ENCODE measurements around the gene CFAP58. TPM values are rescaled to one million over a fixed set of nuclear protein-coding genes. Genes with fewer than 3 reads are reported as not detected.
"Not testable (repeated sequence)": the region's sequence is repeated elsewhere in the genome, so short reads cannot be mapped to it uniquely, and the experiment has no call there.

The CFAP58 gene
- total and polyA plus RNA-seq, 3 experiments from 2014 or later, result 0.07 TPM; not detected in 2

DNA sequence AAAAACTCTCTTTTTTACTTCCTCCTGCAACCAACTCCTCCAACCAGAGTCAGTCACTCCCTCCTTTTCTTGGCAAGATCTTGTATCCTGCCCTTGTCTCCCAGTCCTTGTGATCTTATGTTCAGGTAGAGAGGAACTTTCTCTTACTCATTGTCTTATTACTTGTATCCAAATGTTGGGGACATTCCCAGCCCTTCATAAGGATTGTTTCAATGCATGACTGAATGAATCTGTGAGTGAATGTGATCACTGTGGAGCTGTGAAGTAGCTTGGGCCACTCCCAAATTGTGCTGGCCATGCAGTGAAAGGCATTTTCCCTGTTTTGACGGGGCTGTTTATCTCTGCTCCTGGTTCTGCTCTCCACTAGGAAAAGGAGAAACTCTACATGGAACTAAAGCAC is 93.7 kb downstream of the CFAP58 start:
- Mint-ChIP-seq H3K27ac (no peak overlapping the region), H3K4me3 (no peak overlapping the region)

GRCh38 chr10:104447906-104448305 is 94.3 kb downstream of the CFAP58 start:
- no peak for DNase-seq
- no peaks in the 10 kb centered on the region for H3K36me3 Mint-ChIP-seq
- no peaks in the 10 kb centered on the region for H3K36me3 ChIP-seq (ENCODE audit: insufficient read depth, low read length)
- no peak overlapping the region for H3K4me3 Mint-ChIP-seq
- no peak overlapping the region for H3K27ac ChIP-seq (ENCODE audit: low read depth, low read length)
- H3K27ac Mint-ChIP-seq, result no peak overlapping the region
- ChIA-PET CTCF (no interaction called here), POLR2A (no interaction called here)
- H3K27me3 Mint-ChIP-seq, result peaks cover 1 to 41% of the 10 kb centered on the region in 2 donors
- no peaks in the 10 kb centered on the region for H3K4me1 Mint-ChIP-seq
- no peaks in the 10 kb centered on the region for H3K9me3 ChIP-seq (ENCODE audit: low read length)
- no peak overlapping the region for H3K4me3 ChIP-seq (ENCODE audit: low read length)
- H3K4me1 ChIP-seq (ENCODE audit: insufficient read depth, low read length), result no peaks in the 10 kb centered on the region
- H3K9me3 Mint-ChIP-seq, result no peaks in the 10 kb centered on the region
- no peaks in the 10 kb centered on the region for H3K27me3 ChIP-seq (ENCODE audit: insufficient read depth, low read length, poor library complexity, severe bottlenecking)

More for the DNA sequence above, 93.7 kb downstream of the CFAP58 start:
- H3K9me3 ChIP-seq (ENCODE audit: low read length), result no peaks in the 10 kb centered on the region
- POLR2A ChIA-PET, result no interaction called here
- H3K27me3 Mint-ChIP-seq, result peaks cover 1 to 39% of the 10 kb centered on the region in 2 donors
- no peak for DNase-seq
- H3K9me3 Mint-ChIP-seq, result no peaks in the 10 kb centered on the region
- no peaks in the 10 kb centered on the region for H3K4me1 Mint-ChIP-seq
- no peak overlapping the region for H3K27ac ChIP-seq (ENCODE audit: low read depth, low read length)
- H3K36me3 Mint-ChIP-seq, result no peaks in the 10 kb centered on the region
- no peaks in the 10 kb centered on the region for H3K4me1 ChIP-seq (ENCODE audit: insufficient read depth, low read length)
- no peaks in the 10 kb centered on the region for H3K36me3 ChIP-seq (ENCODE audit: insufficient read depth, low read length)
- no peaks in the 10 kb centered on the region for H3K27me3 ChIP-seq (ENCODE audit: insufficient read depth, low read length, poor library complexity, severe bottlenecking)
- CTCF ChIA-PET, result no interaction called here
- no peak overlapping the region for H3K4me3 ChIP-seq (ENCODE audit: low read length)

DNA sequence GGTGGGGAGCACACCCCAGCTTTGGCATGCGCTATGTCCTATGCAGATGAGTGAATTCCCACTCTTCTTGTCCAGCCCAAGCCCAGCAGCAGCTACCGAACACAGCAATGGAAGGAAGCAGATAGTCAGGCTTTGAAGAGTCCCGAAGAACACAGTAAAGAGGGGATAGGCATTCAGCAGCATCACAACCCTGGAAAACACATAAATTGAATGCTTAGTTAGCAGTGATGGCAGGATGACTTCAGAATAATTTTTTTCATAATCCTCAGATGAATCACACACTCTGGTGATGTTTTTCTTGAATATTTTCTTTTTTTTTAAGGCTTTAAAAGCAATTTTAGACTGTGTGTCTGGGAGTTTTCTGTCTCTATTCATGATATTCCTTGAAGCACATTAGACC is 95.8 kb downstream of the CFAP58 start:
- Mint-ChIP-seq H3K27ac (no peak overlapping the region), H3K36me3 (no peaks in the 10 kb centered on the region), H3K4me3 (no peak overlapping the region), H3K9me3 (no peaks in the 10 kb centered on the region), H3K27me3 (peaks cover 1 to 41% of the 10 kb centered on the region in 2 donors), H3K4me1 (no peaks in the 10 kb centered on the region)
- no peak for DNase-seq
- no peak overlapping the region for H3K4me3 ChIP-seq (ENCODE audit: low read length)
- ChIA-PET POLR2A (no interaction called here), CTCF (no interaction called here)
- H3K9me3 ChIP-seq (ENCODE audit: low read length), result no peaks in the 10 kb centered on the region
- no peaks in the 10 kb centered on the region for H3K36me3 ChIP-seq (ENCODE audit: insufficient read depth, low read length)
- H3K27me3 ChIP-seq (ENCODE audit: insufficient read depth, low read length, poor library complexity, severe bottlenecking), result no peaks in the 10 kb centered on the region
- no peak overlapping the region for H3K27ac ChIP-seq (ENCODE audit: low read depth, low read length)
- H3K4me1 ChIP-seq (ENCODE audit: insufficient read depth, low read length), result no peaks in the 10 kb centered on the region

DNA sequence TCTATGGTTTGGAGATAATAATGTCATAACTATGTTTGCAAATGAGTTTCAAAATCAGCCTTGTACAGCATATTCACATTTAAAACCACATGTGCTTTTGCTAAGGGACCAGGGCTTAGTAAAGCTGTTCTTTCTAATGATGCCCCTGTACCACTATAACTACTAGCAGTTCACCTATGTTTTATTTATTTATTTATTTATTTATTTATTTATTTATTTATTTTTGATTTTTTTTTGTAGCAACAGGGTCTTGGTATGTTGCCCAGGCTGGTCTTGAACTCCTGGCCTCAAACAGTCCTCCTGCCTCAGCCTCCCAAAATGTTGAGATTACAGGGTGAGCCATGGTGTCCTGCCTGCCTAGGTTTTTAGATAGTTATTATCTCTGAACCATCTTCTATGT is 96.9 kb downstream of the CFAP58 start:
- no peak for DNase-seq
- H3K27ac ChIP-seq (ENCODE audit: low read depth, low read length), result no peak overlapping the region
- no peak overlapping the region for H3K4me3 ChIP-seq (ENCODE audit: low read length)
- H3K4me1 ChIP-seq (ENCODE audit: insufficient read depth, low read length), result no peaks in the 10 kb centered on the region
- ChIA-PET POLR2A (no interaction called here), CTCF (no interaction called here)
- H3K4me1 Mint-ChIP-seq, result no peaks in the 10 kb centered on the region
- H3K9me3 Mint-ChIP-seq, result no peaks in the 10 kb centered on the region
- no peaks in the 10 kb centered on the region for H3K9me3 ChIP-seq (ENCODE audit: low read length)
- H3K36me3 Mint-ChIP-seq, result no peaks in the 10 kb centered on the region
- peaks cover 1 to 39% of the 10 kb centered on the region in 2 donors for H3K27me3 Mint-ChIP-seq
- no peaks in the 10 kb centered on the region for H3K27me3 ChIP-seq (ENCODE audit: insufficient read depth, low read length, poor library complexity, severe bottlenecking)
- no peak overlapping the region for H3K4me3 Mint-ChIP-seq
- H3K36me3 ChIP-seq (ENCODE audit: insufficient read depth, low read length), result no peaks in the 10 kb centered on the region
- H3K27ac Mint-ChIP-seq, result no peak overlapping the region

GRCh38 chr10:104450954-104451353 is 97.3 kb downstream of the CFAP58 start:
- Histone ChIP-seq H3K27ac (ENCODE audit: low read depth, low read length) (no peak overlapping the region), H3K4me1 (ENCODE audit: insufficient read depth, low read length) (no peaks in the 10 kb centered on the region), H3K4me3 (ENCODE audit: low read length) (no peak overlapping the region), H3K9me3 (ENCODE audit: low read length) (no peaks in the 10 kb centered on the region), H3K27me3 (ENCODE audit: insufficient read depth, low read length, poor library complexity, severe bottlenecking) (no peaks in the 10 kb centered on the region), H3K36me3 (ENCODE audit: insufficient read depth, low read length) (no peaks in the 10 kb centered on the region)
- no peaks in the 10 kb centered on the region for H3K36me3 Mint-ChIP-seq
- ChIA-PET POLR2A (no interaction called here), CTCF (no interaction called here)
- H3K27me3 Mint-ChIP-seq, result peaks cover 1 to 39% of the 10 kb centered on the region in 2 donors
- no peak overlapping the region for H3K4me3 Mint-ChIP-seq
- H3K9me3 Mint-ChIP-seq, result no peaks in the 10 kb centered on the region
- DNase-seq, result no peak
- H3K4me1 Mint-ChIP-seq, result no peaks in the 10 kb centered on the region
- no peak overlapping the region for H3K27ac Mint-ChIP-seq

- no peaks in the 10 kb centered on the region for H3K4me1 ChIP-seq (ENCODE audit: insufficient read depth, low read length)
- H3K9me3 Mint-ChIP-seq, result no peaks in the 10 kb centered on the region
- H3K27me3 Mint-ChIP-seq, result peaks cover 1 to 28% of the 10 kb centered on the region in 2 donors
- H3K27ac ChIP-seq (ENCODE audit: low read depth, low read length), result no peak overlapping the region
- H3K9me3 ChIP-seq (ENCODE audit: low read length), result no peaks in the 10 kb centered on the region
- H3K27ac Mint-ChIP-seq, result no peak overlapping the region
- DNase-seq, result no peak
- POLR2A ChIA-PET, result no interaction called here
- no peaks in the 10 kb centered on the region for H3K27me3 ChIP-seq (ENCODE audit: insufficient read depth, low read length, poor library complexity, severe bottlenecking)
- no peak overlapping the region for H3K4me3 ChIP-seq (ENCODE audit: low read length)
- CTCF ChIA-PET, result no interaction called here
- no peak overlapping the region for H3K4me3 Mint-ChIP-seq
- H3K36me3 Mint-ChIP-seq, result no peaks in the 10 kb centered on the region
- no peaks in the 10 kb centered on the region for H3K36me3 ChIP-seq (ENCODE audit: insufficient read depth, low read length)
- no peaks in the 10 kb centered on the region for H3K4me1 Mint-ChIP-seq
These were observed 99.3 kb downstream of the CFAP58 start for GRCh38 chr10:104452977-104453376.

- DNase-seq, result no peak
- Histone ChIP-seq H3K4me3 (ENCODE audit: low read length) (no peak overlapping the region), H3K27ac (ENCODE audit: low read depth, low read length) (no peak overlapping the region), H3K4me1 (ENCODE audit: insufficient read depth, low read length) (no peaks in the 10 kb centered on the region), H3K27me3 (ENCODE audit: insufficient read depth, low read length, poor library complexity, severe bottlenecking) (no peaks in the 10 kb centered on the region), H3K9me3 (ENCODE audit: low read length) (no peaks in the 10 kb centered on the region), H3K36me3 (ENCODE audit: insufficient read depth, low read length) (no peaks in the 10 kb centered on the region)
- ChIA-PET CTCF (interaction anchor here (0.6 kb wide), 1 partner anchor 19 kb away, joined by 3 read pairs; no protein-coding TSS in a partner anchor), POLR2A (no interaction called here)
- Mint-ChIP-seq H3K27me3 (peaks cover 12 to 31% of the 10 kb centered on the region in 2 donors), H3K27ac (no peak overlapping the region), H3K9me3 (no peaks in the 10 kb centered on the region), H3K4me1 (no peaks in the 10 kb centered on the region), H3K36me3 (no peaks in the 10 kb centered on the region), H3K4me3 (no peak overlapping the region)
These were observed 103.3 kb downstream of the CFAP58 start for GRCh38 chr10:104456802-104457542.

DNA sequence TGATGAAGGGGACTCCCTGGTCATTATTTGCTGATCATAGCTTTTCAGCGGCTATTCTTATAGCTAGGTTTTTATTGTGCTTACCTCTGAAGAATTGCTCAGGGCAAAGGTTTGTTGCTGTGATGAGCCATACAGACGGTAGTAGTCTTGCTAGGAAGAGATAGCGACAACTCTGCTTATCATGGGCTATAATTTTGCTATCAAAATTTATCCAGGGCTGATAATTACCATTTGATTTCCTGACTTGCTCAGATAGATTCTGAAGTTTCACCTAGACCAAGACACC is 103.9 kb downstream of the CFAP58 start:
- CTCF ChIA-PET, result interaction anchor here (0.6 kb wide), 1 partner anchor 20 kb away, joined by 3 read pairs; no protein-coding TSS in a partner anchor
- POLR2A ChIA-PET, result no interaction called here
- H3K4me1 Mint-ChIP-seq, result no peaks in the 10 kb centered on the region
- peaks cover 15 to 33% of the 10 kb centered on the region in 2 donors for H3K27me3 Mint-ChIP-seq
- no peak overlapping the region for H3K4me3 Mint-ChIP-seq
- no peaks in the 10 kb centered on the region for H3K36me3 Mint-ChIP-seq
- Histone ChIP-seq H3K27ac (ENCODE audit: low read depth, low read length) (no peak overlapping the region), H3K4me1 (ENCODE audit: insufficient read depth, low read length) (no peaks in the 10 kb centered on the region), H3K4me3 (ENCODE audit: low read length) (no peak overlapping the region), H3K9me3 (ENCODE audit: low read length) (no peaks in the 10 kb centered on the region), H3K36me3 (ENCODE audit: insufficient read depth, low read length) (no peaks in the 10 kb centered on the region), H3K27me3 (ENCODE audit: insufficient read depth, low read length, poor library complexity, severe bottlenecking) (no peaks in the 10 kb centered on the region)
- H3K9me3 Mint-ChIP-seq, result no peaks in the 10 kb centered on the region
- DNase-seq, result no peak
- no peak overlapping the region for H3K27ac Mint-ChIP-seq

- CTCF ChIA-PET, result not testable (repeated sequence)
These were observed 111.9 kb downstream of the CFAP58 start for GRCh38 chr10:104465575-104465974.

More at GRCh38 chr10:104465575-104465974, 111.9 kb downstream of the CFAP58 start:
- H3K36me3 ChIP-seq (ENCODE audit: insufficient read depth, low read length); H3K4me3 Mint-ChIP-seq; H3K36me3 Mint-ChIP-seq; H3K27ac ChIP-seq (ENCODE audit: low read depth, low read length); H3K27ac Mint-ChIP-seq; H3K9me3 ChIP-seq (ENCODE audit: low read length); POLR2A ChIA-PET; DNase-seq; H3K4me1 ChIP-seq (ENCODE audit: insufficient read depth, low read length); H3K4me3 ChIP-seq (ENCODE audit: low read length); H3K27me3 ChIP-seq (ENCODE audit: insufficient read depth, low read length, poor library complexity, severe bottlenecking); H3K4me1 Mint-ChIP-seq: not testable (repeated sequence)
- peaks cover 8 to 19% (median 14%) of the 10 kb centered on the region in 5 donors for H3K9me3 Mint-ChIP-seq
- peaks cover 22 to 59% of the 10 kb centered on the region in 2 donors for H3K27me3 Mint-ChIP-seq
